Panc1 (cell line): ENCODE results near the gene SH3GLB1. TPM values are rescaled to one million over a fixed set of nuclear protein-coding genes. Genes with fewer than 3 reads are reported as not detected.

Source experiments
- ATAC-seq: fragments of 200-7000 bp; cut with Tn5 transposase; 2 replicates; pipeline ENCODE4 v1.9.1; 2020; ENCODE audit warnings: mild to moderate bottlenecking, moderate library complexity
- BruUV-seq: library from RNA; stranded (reverse); fragments of 400-500 nt; replicated peaks from 2 replicates; lab custom pipeline; 2021; lab: Mats Ljungman, UMichigan
- CTCF ChIA-PET: fragments of 300-600 bp; sonication (Branson Sonifier 250); formaldehyde crosslinking; loops from one replicate; lab custom pipeline; 2022; ENCODE audit warnings: antibody characterized with exemption; lab: Charles Lee
- POLR2A ChIA-PET: fragments of 300-600 bp; sonication (Branson Sonifier 250); formaldehyde crosslinking; loops from one replicate; lab custom pipeline; 2022; ENCODE audit warnings: antibody characterized with exemption; lab: Charles Lee
- DNase-seq: peaks from one replicate; pipeline ENCODE4 v3.0.0-alpha.2; 2010; ENCODE audit warnings: low read depth, low spot score
- H3K27ac ChIP-seq: 2 replicates; pipeline ENCODE4 v1.5.1; 2011; ENCODE audit warnings: mild to moderate bottlenecking, low read length, inconsistent platforms
- H3K27me3 ChIP-seq: fragments of 200-500 bp; sonication (Bioruptor generic); 2 replicates; pipeline ENCODE4 v1.6.0; 2014; ENCODE audit warnings: low read length, inconsistent platforms; ENCODE audit not compliant: control insufficient read depth, insufficient read depth
- H3K36me3 ChIP-seq: fragments of 200-500 bp; sonication (Bioruptor generic); 2 replicates; pipeline ENCODE4 v1.5.1; 2014; ENCODE audit warnings: inconsistent platforms, mild to moderate bottlenecking, low read length, moderate library complexity; ENCODE audit not compliant: control insufficient read depth, insufficient read depth
- H3K4me1 ChIP-seq: 2 replicates; pipeline ENCODE4 v1.5.1; 2011; ENCODE audit warnings: inconsistent platforms, mild to moderate bottlenecking, low read length, moderate library complexity; ENCODE audit not compliant: control insufficient read depth, insufficient read depth
- H3K4me3 ChIP-seq, 2 experiments: 2 replicates each; pipeline ENCODE4 v1.5.1; 2011 to 2012; ENCODE audit warnings: low read depth in 2 of 2, low read length in 2 of 2, mild to moderate bottlenecking in 2 of 2, inconsistent platforms in 1 of 2, moderate library complexity in 1 of 2
- H3K9me3 ChIP-seq: fragments of 200-500 bp; sonication (Bioruptor generic); 2 replicates; pipeline ENCODE4 v1.5.1; 2014; ENCODE audit warnings: low read depth, mild to moderate bottlenecking, inconsistent platforms, low read length, moderate library complexity; ENCODE audit not compliant: control insufficient read depth, insufficient read depth
- POLR2AphosphoS5 ChIP-seq: IDR thresholded peaks from 2 replicates; pipeline ENCODE4 v1.6.1; 2012; ENCODE audit warnings: mild to moderate bottlenecking, low read depth, low read length, moderate library complexity
- SIN3A ChIP-seq: IDR thresholded peaks from 2 replicates; pipeline ENCODE4 v1.6.1; 2012; ENCODE audit warnings: low read depth, mild to moderate bottlenecking, low read length, moderate library complexity, borderline replicate concordance; ENCODE audit not compliant: insufficient read depth
- TCF7L2 ChIP-seq: IDR thresholded peaks from 2 replicates; pipeline ENCODE4 v1.6.1; 2011; ENCODE audit warnings: mild to moderate bottlenecking, low read depth, low read length, inconsistent platforms
- in situ Hi-C: cut with HindIII; loops from 2 replicates; pipeline ENCODE4 v1.10.0; 2016; ENCODE audit warnings: low sequenced_read_pairs, low pct_unique_long_range_greater_than_20kb
- intact Hi-C: fragments of 100-400 bp; cut with micrococcal nuclease; formaldehyde crosslinking; loops from one replicate; pipeline ENCODE4 v1.10.0; 2022; ENCODE audit not compliant: unreplicated experiment
- total RNA-seq: library from RNA; stranded (reverse); gene quantifications from one replicate; pipeline ENCODE4 v1.2.1, GENCODE V29; 2021; ENCODE audit not compliant: unreplicated experiment
- TF ChIP-seq, protein P1 (sequence below), 2 experiments: IDR thresholded peaks; 2 replicates each; pipeline ENCODE4 v1.6.1; 2011 to 2012; ENCODE audit warnings: low read depth in 2 of 2, control low read depth in 1 of 2, low read length in 1 of 2, mild to moderate bottlenecking in 1 of 2, moderate library complexity in 1 of 2; ENCODE audit not compliant: insufficient read depth in 1 of 2
- TF ChIP-seq, protein P2 (sequence below): fragments of 450-650 bp; IDR thresholded peaks from 2 replicates; pipeline ENCODE4 v1.5.1; 2017; ENCODE audit warnings: mild to moderate bottlenecking

Gene SH3GLB1
- total RNA-seq, 1 experiment from 2014 or later, result 94.3 TPM

DNA sequence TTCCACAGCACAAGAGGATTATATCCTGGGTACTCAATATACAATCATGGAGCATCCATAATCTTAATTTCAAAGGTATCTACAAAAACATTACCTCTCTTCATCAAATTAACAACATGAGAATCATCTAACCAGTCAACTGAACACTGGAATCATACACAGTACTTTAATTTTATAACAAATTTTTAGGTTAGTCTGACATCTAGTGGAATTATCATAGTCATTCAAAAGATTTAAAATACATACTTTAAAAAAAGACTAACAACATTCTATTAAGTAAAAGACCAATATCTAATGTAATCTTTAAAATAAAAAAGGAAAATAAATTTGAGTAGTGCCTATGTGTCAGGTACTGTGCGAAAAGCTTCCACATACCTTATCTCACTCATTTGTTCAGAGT is 16.8 kb upstream of the SH3GLB1 start:
- H3K36me3 ChIP-seq, result no peaks in the 10 kb centered on the region
- H3K4me1 ChIP-seq, result no peaks in the 10 kb centered on the region
- DNase-seq (no peak), ATAC-seq (no peak)
- H3K9me3 ChIP-seq, result no peaks in the 10 kb centered on the region
- intact Hi-C loops (loop anchor here (5.0 to 10.0 kb wide), 2 partner anchors 213 to 305 kb away; no protein-coding TSS in a partner anchor), in situ Hi-C loops (no loop called here)
- no TSS peak for BruUV-seq
- CTCF ChIA-PET, result interaction anchor here (0.7 kb wide), 1 partner anchor 213 kb away, joined by 3 read pairs; no protein-coding TSS in a partner anchor
- no peak overlapping the region for H3K4me3 ChIP-seq
- H3K27ac ChIP-seq, result no peak overlapping the region
- TF ChIP-seq, protein P1, sequence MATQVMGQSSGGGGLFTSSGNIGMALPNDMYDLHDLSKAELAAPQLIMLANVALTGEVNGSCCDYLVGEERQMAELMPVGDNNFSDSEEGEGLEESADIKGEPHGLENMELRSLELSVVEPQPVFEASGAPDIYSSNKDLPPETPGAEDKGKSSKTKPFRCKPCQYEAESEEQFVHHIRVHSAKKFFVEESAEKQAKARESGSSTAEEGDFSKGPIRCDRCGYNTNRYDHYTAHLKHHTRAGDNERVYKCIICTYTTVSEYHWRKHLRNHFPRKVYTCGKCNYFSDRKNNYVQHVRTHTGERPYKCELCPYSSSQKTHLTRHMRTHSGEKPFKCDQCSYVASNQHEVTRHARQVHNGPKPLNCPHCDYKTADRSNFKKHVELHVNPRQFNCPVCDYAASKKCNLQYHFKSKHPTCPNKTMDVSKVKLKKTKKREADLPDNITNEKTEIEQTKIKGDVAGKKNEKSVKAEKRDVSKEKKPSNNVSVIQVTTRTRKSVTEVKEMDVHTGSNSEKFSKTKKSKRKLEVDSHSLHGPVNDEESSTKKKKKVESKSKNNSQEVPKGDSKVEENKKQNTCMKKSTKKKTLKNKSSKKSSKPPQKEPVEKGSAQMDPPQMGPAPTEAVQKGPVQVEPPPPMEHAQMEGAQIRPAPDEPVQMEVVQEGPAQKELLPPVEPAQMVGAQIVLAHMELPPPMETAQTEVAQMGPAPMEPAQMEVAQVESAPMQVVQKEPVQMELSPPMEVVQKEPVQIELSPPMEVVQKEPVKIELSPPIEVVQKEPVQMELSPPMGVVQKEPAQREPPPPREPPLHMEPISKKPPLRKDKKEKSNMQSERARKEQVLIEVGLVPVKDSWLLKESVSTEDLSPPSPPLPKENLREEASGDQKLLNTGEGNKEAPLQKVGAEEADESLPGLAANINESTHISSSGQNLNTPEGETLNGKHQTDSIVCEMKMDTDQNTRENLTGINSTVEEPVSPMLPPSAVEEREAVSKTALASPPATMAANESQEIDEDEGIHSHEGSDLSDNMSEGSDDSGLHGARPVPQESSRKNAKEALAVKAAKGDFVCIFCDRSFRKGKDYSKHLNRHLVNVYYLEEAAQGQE (IDR thresholded peaks at IDR 0.05; ENCODE audit: insufficient read depth in 1 of 2, low read depth in 2 of 2, low read length in 1 of 2), result no peak
- TF ChIP-seq SIN3A, result no peak
- TF ChIP-seq POLR2AphosphoS5, result no peak
- TF ChIP-seq TCF7L2, result no peak
- TF ChIP-seq, protein P2, sequence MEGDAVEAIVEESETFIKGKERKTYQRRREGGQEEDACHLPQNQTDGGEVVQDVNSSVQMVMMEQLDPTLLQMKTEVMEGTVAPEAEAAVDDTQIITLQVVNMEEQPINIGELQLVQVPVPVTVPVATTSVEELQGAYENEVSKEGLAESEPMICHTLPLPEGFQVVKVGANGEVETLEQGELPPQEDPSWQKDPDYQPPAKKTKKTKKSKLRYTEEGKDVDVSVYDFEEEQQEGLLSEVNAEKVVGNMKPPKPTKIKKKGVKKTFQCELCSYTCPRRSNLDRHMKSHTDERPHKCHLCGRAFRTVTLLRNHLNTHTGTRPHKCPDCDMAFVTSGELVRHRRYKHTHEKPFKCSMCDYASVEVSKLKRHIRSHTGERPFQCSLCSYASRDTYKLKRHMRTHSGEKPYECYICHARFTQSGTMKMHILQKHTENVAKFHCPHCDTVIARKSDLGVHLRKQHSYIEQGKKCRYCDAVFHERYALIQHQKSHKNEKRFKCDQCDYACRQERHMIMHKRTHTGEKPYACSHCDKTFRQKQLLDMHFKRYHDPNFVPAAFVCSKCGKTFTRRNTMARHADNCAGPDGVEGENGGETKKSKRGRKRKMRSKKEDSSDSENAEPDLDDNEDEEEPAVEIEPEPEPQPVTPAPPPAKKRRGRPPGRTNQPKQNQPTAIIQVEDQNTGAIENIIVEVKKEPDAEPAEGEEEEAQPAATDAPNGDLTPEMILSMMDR, result no peak; the same call in 1 of the 2 replicates
- H3K27me3 ChIP-seq, result peaks cover 13% of the 10 kb centered on the region
- POLR2A ChIA-PET, result no interaction called here

DNA sequence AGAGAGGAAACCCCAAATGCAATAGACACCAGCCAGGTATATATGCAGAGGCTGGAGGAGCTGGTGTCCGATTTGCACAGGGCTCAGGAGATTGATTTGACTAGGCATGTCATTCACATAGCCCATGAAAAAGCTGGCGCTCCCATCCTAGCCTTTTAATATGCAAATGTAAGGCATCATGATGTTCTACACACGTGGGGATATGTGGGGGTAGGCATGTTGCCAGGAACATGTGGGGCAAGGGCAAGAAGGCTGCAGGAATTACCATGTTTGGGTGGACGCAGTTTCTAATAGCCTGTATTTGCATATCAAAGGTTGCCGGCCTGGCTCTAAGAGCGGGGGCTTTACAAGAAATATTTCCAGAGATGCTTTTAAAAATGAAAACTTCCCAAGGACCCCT is 11.7 kb upstream of the SH3GLB1 start:
- H3K36me3 ChIP-seq, result no peaks in the 10 kb centered on the region
- POLR2A ChIA-PET, result no interaction called here
- no peak overlapping the region for H3K4me3 ChIP-seq
- CTCF ChIA-PET, result no interaction called here
- H3K9me3 ChIP-seq, result no peaks in the 10 kb centered on the region
- H3K27me3 ChIP-seq, result peaks cover 40% of the 10 kb centered on the region
- no peak overlapping the region for H3K27ac ChIP-seq
- intact Hi-C loops (no loop called here), in situ Hi-C loops (no loop called here)
- no peak for TF ChIP-seq SIN3A
- TF ChIP-seq, protein P2, result no peak
- no peak for TF ChIP-seq TCF7L2
- TF ChIP-seq POLR2AphosphoS5, result no peak
- TF ChIP-seq, protein P1 (IDR thresholded peaks at IDR 0.05; ENCODE audit: insufficient read depth in 1 of 2, low read depth in 2 of 2, low read length in 1 of 2), result no peak
- no TSS peak for BruUV-seq
- H3K4me1 ChIP-seq, result no peaks in the 10 kb centered on the region
- DNase-seq (no peak), ATAC-seq (no peak)
